Measurements from ENCODE around the gene DMPK.
"Not testable (repeated sequence)": the region's sequence is repeated elsewhere in the genome, so short reads cannot be mapped to it uniquely, and the experiment has no call there.

Gene DMPK

DNA sequence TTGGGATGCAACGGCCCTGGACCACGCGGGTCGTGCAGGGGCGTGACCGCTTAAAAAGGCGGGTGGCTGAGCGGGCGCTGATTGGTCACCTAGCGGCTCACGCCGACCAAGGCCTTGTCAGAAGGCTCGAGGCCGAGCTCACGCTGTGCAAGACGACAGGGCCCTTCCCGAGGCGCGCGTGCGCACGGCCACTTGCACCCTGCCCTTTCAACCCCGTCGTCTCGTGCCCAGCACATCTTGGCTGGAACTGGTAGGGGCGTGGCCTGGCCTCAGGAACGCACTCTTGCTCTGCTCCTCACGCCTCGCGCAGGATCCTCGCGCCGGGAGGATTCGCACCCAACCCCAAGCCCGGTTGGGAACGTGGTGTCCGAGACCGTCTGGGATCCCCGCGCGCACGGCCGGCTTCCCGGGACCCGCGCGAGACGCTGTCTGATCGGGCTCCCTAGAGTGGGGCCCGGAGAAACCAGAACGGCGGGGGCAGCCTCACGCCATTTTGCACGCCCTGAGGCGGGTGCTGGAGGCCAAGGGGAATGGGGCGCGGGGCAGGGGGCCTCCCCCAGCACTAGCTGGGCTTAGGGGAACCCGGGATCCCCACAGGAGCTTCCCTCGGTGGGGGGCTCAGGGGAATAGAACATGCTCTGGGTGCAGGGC is 49.0 kb downstream of the DMPK start, which contains the start of gene MEIOSIN:
TSS of gene MEIOSIN (plus strand) at position 280 of the 651 bp plus-strand sequence. CDS start 1,938 bp downstream, outside the sequence.
- DNase-seq, result no peak

DNA sequence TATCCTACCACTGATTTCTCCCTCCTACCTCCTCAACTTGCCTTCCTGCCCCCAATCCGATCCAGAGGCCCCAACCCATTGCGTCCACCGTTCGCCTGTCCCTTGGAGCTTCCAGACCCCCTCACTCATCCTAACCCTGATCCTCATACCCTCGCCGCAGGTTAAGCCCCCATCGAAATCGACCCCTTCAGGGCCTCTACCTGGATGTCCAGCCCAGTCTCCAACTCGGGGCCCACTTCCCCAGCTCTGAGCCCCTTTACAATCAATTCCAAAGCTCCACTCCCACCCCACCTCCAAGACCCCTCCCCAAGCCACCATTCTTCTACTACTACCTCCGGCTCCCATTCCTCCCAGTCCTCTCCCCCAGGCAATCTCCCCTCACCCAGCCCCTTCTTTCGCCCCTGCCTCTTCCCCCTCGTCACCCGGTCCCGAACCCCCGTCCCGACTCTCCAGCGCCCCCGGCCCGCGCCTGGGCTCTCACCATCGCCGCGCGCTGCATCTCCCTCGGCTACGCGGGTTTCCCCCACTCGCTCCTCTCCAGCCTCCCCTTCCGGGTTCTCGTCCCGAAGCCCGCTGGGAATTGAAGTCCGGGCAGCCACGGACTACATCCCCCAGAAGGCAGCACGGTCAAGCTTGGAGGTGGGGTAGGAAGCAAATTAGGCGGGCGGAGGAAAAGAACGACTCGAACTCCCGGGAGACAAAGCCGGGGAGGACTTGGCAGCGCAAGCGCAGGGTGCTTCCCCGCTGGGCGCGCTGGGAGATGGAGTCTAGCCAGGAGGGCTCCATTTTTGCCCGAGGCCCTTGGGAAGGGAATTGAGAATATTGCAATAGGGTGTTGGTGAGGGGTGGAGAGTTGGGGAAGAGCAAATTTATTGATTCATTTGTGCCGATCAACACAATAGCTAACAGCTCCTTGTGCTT is 51.7 kb downstream of the DMPK start, which contains the start of gene FBXO46:
TSS of gene FBXO46 (minus strand) at position 529 of the 921 bp plus-strand sequence. CDS start 17,401 bp downstream, outside the sequence.
- peak; percentile 99 for DNase-seq

DNA sequence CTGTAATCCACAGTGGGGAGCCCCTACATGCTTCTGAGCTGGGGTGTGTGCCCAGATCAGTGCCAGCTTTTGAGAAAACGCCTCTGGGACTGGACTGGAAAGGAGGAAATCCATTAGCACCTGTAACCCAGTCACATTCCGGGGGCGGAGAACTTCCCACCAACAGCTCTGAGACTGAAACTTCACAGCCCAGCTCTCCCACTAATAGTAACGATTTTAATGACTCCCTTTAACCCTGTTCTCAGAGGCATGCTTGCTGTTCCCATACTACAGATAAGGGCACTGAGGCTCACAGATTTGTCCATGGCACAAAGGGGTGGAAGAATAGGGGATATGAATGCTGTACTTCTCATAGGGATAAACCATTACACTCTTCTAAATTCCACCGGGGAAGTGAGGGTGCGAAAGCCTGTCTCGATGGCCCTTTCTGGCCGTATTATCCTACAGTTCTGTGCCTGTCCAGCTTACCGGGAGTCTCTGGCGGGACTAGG is 52.4 kb downstream of the DMPK start:
- DNase-seq, result no peak

DNA sequence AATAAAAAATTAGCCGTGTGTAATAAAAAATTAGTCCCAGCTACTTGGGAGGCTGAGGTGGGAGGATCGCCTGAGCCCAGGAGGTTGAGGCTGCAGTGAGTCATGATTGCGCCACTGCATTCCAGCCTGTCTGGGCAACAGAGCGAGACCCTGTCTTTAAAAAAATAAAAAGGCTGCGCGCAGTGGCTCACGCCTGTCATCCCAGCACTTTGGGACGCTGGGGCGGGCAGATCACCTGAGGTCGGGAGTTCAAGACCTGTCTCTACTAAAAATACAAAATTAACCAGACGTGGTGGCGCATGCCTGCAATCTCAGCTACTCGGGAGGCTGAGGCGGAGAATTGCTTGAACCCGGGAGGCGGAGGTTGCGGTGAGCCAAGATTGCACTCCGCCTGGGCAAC is 53.6 kb downstream of the DMPK start:
- not testable (repeated sequence) for DNase-seq

GRCh38 chr19:45720065-45720464 is 62.2 kb downstream of the DMPK start:
- DNase-seq, result not testable (repeated sequence)
